DOHH2 (cell line): ENCODE results near the gene ATP10A.

ENCODE experiments used
- H3F3A ChIP-seq: fragments of 200-600 bp; sonication (generic), shearing (Covaris generic); 2 replicates; pipeline ENCODE4 v1.6.0; 2016; ENCODE audit warnings: antibody characterized with exemption, mild to moderate bottlenecking; ENCODE audit not compliant: control insufficient read depth, insufficient read depth
- H3K27ac ChIP-seq: fragments of 200-600 bp; sonication (generic); 2 replicates; pipeline ENCODE4 v1.5.1; 2014; ENCODE audit warnings: low read depth, mild to moderate bottlenecking, low read length, moderate library complexity
- H3K27me3 ChIP-seq: fragments of 200-600 bp; sonication (generic); 2 replicates; pipeline ENCODE4 v1.6.1; 2014; ENCODE audit warnings: mild to moderate bottlenecking, low read length, mixed read lengths; ENCODE audit not compliant: control insufficient read depth
- H3K36me3 ChIP-seq: fragments of 200-600 bp; sonication (generic); 2 replicates; pipeline ENCODE4 v1.6.1; 2014; ENCODE audit warnings: mild to moderate bottlenecking, low read length, moderate library complexity, mixed read lengths; ENCODE audit not compliant: control insufficient read depth
- H3K4me1 ChIP-seq: fragments of 200-600 bp; sonication (generic); 2 replicates; pipeline ENCODE4 v1.6.1; 2014; ENCODE audit warnings: mild to moderate bottlenecking, low read length, mixed read lengths; ENCODE audit not compliant: control insufficient read depth
- H3K4me2 ChIP-seq: fragments of 200-600 bp; sonication (generic); 2 replicates; pipeline ENCODE4 v1.6.0; 2014; ENCODE audit warnings: mild to moderate bottlenecking, low read length, moderate library complexity
- H3K4me3 ChIP-seq: fragments of 200-600 bp; sonication (generic); 2 replicates; pipeline ENCODE4 v1.5.1; 2014; ENCODE audit warnings: mild to moderate bottlenecking, low read length, mixed read lengths
- H3K79me2 ChIP-seq: fragments of 200-600 bp; sonication (generic); 2 replicates; pipeline ENCODE4 v1.6.1; 2014; ENCODE audit warnings: mild to moderate bottlenecking, low read length, mixed read lengths; ENCODE audit not compliant: control insufficient read depth
- H3K9me2 ChIP-seq: fragments of 200-600 bp; sonication (generic); replicated peaks from 2 replicates; pipeline ENCODE4 v1.6.1; 2014; ENCODE audit warnings: mild to moderate bottlenecking, low read length, mixed read lengths; ENCODE audit not compliant: control insufficient read depth
- H3K9me3 ChIP-seq: fragments of 200-600 bp; sonication (generic); 2 replicates; pipeline ENCODE4 v1.6.1; 2014; ENCODE audit warnings: antibody characterized with exemption, low read length, mixed read lengths; ENCODE audit not compliant: control insufficient read depth, insufficient read depth
- H4K20me1 ChIP-seq: fragments of 200-600 bp; sonication (generic); 2 replicates; pipeline ENCODE4 v1.6.0; 2014; ENCODE audit warnings: low read depth, mild to moderate bottlenecking, antibody characterized with exemption, low read length, moderate library complexity; ENCODE audit not compliant: control insufficient read depth, insufficient read depth
- EZH2phosphoT487 ChIP-seq: fragments of 200-600 bp; sonication (generic); IDR thresholded peaks from 2 replicates; pipeline ENCODE4 v1.6.1; 2017; ENCODE audit warnings: borderline replicate concordance, mild to moderate bottlenecking, antibody characterized with exemption, low read length, moderate library complexity, mixed read lengths
- TF ChIP-seq, protein P1 (sequence below): fragments of 200-600 bp; sonication (generic); IDR thresholded peaks from one replicate; pipeline ENCODE4 v1.5.1; 2014; ENCODE audit warnings: antibody characterized with exemption, mild to moderate bottlenecking, low read depth, low read length; ENCODE audit not compliant: poor library complexity, severe bottlenecking

Gene ATP10A

DNA sequence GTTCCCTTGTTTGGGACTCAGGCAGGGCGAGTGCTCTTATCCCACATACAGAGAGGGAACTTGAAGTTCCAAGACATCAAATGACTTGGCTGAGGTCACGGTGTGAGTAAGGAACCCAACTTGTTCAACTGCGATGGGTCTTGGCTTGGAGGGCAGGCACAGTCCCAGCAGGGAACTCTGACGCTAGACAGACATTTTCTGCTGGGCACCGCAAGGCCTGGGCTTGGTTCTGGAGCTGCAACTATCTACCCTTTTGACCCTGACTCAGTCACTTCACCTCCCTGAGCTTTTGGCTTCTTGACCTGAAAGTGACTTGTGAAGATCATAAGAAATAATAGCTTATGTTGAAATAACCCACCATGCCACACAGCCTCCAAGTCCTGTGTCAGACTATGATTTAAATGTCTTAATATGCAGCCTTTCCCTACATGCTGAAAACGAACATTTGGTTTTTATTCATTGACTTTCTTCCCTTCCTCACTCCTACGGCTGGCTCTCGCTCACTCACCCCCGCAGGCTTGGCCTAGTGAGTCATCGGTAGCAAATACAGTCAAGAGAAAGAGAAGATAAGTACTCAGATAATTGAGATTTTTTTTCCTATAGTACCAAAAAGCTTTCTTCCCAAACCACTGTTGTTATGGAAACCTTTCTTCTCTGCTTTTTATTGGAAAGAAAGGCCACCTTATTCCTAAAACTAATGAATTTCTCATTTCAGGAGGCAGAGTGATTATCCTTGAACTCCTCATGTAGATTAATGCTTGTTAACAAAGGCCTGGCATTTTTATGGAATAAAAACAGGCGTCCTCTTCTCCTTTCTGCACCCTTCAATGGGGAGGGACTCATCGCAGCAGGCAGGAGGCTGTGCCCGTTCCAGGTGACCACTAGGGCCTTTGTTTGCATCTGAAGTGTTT, 178.4 kb downstream of the ATP10A start:
- no peaks in the 10 kb centered on the region for H3K9me2 ChIP-seq
- no peaks in the 10 kb centered on the region for H3F3A ChIP-seq
- no peaks in the 10 kb centered on the region for H4K20me1 ChIP-seq
- H3K9me3 ChIP-seq, result peaks cover 28% of the 10 kb centered on the region; the same call in 1 of the 2 replicates
- no peak overlapping the region for H3K4me3 ChIP-seq
- H3K4me1 ChIP-seq, result no peaks in the 10 kb centered on the region
- H3K79me2 ChIP-seq, result no peaks in the 10 kb centered on the region
- H3K4me2 ChIP-seq, result no peak overlapping the region
- H3K27ac ChIP-seq, result no peak overlapping the region
- no peak for TF ChIP-seq EZH2phosphoT487
- TF ChIP-seq, protein P1, sequence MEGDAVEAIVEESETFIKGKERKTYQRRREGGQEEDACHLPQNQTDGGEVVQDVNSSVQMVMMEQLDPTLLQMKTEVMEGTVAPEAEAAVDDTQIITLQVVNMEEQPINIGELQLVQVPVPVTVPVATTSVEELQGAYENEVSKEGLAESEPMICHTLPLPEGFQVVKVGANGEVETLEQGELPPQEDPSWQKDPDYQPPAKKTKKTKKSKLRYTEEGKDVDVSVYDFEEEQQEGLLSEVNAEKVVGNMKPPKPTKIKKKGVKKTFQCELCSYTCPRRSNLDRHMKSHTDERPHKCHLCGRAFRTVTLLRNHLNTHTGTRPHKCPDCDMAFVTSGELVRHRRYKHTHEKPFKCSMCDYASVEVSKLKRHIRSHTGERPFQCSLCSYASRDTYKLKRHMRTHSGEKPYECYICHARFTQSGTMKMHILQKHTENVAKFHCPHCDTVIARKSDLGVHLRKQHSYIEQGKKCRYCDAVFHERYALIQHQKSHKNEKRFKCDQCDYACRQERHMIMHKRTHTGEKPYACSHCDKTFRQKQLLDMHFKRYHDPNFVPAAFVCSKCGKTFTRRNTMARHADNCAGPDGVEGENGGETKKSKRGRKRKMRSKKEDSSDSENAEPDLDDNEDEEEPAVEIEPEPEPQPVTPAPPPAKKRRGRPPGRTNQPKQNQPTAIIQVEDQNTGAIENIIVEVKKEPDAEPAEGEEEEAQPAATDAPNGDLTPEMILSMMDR, result no peak
- H3K36me3 ChIP-seq, result no peaks in the 10 kb centered on the region
- no peaks in the 10 kb centered on the region for H3K27me3 ChIP-seq

DNA sequence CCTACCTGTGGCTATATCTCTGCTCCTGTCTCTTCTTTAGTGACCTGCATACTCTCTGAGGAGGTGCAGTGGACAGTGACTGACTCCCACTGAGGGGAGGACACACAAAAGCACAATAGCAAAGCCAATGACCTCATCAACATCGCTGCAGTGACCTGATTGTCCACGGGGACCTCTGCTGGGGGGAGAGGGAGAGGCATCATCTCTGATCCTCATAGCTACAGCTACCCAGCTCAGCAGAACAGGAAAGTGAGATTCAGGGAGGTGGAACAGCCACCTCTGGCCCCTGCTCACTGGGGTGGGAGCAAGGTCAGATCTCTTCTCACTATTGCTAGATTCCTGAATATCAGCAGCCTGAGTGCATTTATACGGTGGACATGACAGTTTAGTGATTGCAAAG, 179.2 kb downstream of the ATP10A start:
- TF ChIP-seq, protein P1, result no peak
- TF ChIP-seq EZH2phosphoT487, result no peak
- Histone ChIP-seq H3K4me3 (no peak overlapping the region), H3K4me2 (no peak overlapping the region), H3K27ac (no peak overlapping the region), H3K36me3 (no peaks in the 10 kb centered on the region), H3K4me1 (no peaks in the 10 kb centered on the region), H4K20me1 (no peaks in the 10 kb centered on the region), H3F3A (no peaks in the 10 kb centered on the region), H3K79me2 (no peaks in the 10 kb centered on the region), H3K27me3 (no peaks in the 10 kb centered on the region), H3K9me2 (no peaks in the 10 kb centered on the region), H3K9me3 (peaks cover 33% of the 10 kb centered on the region; the same call in 1 of the 2 replicates)

DNA sequence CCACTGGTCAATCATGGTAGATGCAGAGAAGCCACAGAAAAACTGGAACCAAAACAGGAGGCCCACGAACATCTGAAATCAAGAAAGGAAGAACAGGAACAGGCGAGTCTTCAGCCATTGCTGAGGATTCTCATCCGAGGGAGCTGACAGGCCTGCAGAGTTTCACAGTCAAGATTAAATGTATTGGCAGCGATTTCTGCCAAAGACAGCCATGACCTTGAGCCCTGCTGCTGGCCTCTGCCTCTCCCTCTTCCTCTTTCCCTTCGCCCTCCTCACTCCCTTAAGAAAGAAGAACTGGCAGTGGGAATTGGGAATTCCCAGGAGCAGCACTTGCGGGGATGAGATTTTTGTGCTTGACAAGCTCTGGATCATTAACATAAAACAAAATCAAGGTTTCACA, 179.7 kb downstream of the ATP10A start:
- Histone ChIP-seq H3K9me2 (no peaks in the 10 kb centered on the region), H4K20me1 (no peaks in the 10 kb centered on the region), H3K4me3 (no peak overlapping the region), H3K4me1 (no peaks in the 10 kb centered on the region), H3F3A (no peaks in the 10 kb centered on the region), H3K4me2 (no peak overlapping the region), H3K79me2 (no peaks in the 10 kb centered on the region), H3K9me3 (peaks cover 33% of the 10 kb centered on the region; the same call in 1 of the 2 replicates), H3K27me3 (no peaks in the 10 kb centered on the region), H3K27ac (no peak overlapping the region), H3K36me3 (no peaks in the 10 kb centered on the region)
- TF ChIP-seq, protein P1, result no peak
- no peak for TF ChIP-seq EZH2phosphoT487
